GM21723 (cell line): ENCODE results near the gene CATSPERB.
"Not testable (repeated sequence)": the region's sequence is repeated elsewhere in the genome, so short reads cannot be mapped to it uniquely, and the experiment has no call there.

Source experiments
- ATAC-seq: cut with Tn5 transposase; IDR thresholded peaks from one replicate; pipeline ENCODE4 v1.9.1; 2021; ENCODE audit warnings: mild to moderate bottlenecking, moderate library complexity; ENCODE audit not compliant: unreplicated experiment

Gene CATSPERB

DNA sequence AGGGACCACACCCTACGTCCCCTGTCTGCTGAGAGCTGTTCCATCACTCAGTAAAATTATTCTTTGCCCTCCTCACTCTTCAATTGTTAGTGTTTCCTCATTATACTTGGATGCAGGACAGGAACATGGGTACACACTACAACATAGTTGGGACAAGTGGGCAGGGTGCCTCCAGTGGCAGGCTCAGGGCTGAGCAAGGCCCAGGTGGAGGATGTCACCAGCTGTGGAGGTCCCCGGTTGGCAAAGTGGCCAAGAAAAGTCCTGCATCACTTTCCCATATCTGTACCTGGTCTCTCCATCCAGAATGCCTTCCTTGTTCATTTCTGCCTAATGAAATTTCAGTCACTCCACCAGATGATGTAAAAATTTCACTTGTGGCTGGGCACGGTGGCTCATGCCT is 149.1 kb downstream of the CATSPERB start:
- ATAC-seq, result no peak

DNA sequence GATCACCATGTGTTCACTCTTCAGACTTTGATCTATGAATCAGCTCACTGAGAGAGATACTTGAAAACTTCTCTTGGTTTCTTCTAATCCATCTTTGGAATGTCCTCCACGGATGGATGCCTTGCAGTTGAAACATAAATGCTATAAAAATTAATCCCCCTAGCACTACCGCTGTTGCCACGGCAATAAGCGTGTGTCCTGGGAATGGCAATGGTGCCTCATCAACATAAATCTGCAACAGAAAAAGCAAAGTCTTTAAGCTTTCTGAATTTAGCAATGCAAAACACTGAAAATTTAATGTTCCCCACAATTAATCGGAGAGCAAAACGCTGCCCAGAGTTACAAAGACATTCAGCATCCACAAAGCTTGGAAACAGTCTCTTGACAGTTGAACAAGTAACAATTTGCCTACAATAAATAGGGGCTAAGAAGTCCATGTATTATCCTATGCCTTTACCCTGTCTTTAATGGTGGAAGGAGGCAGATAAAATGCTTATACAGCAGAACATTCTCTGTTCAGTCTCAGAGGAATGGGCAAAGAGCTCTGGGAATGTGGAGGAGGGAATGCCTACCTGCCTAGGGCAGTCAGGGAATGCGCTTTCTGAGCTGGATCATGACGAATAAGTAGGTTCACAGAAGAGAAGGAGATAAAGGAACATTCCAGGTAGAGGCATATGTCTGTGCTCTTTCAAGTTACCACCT is 150.9 kb downstream of the CATSPERB start:
- ATAC-seq, result no peak

DNA sequence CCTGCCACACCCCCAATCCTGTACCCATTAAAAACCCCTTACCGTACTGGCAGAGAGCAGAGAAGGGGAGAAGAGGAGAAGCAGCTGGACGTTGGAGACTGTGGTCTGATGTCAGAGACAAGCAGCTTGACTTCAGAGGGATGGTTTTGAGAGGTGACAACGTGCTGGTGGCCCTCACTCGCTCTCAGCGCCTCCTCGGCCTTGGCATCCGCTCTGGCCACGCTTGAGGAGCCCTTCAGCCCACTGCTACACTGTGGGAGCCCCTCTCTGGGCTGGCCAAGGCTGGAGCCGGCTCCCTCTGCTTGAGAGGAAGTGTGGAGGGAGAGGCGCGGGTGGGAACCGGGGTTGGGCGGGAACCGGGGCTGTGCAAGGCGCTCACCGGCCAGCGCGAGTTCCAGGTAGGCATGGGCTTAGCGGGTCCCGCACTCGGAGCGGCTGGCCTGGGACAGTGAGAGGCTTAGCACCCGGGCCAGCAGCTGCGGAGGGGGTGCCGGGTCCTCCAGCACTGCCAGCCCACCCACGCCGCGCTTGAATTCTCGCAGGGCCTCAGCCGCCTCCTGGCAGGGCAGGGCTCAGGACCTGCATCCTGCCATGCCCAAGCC is 154.2 kb downstream of the CATSPERB start:
- ATAC-seq, result no peak

DNA sequence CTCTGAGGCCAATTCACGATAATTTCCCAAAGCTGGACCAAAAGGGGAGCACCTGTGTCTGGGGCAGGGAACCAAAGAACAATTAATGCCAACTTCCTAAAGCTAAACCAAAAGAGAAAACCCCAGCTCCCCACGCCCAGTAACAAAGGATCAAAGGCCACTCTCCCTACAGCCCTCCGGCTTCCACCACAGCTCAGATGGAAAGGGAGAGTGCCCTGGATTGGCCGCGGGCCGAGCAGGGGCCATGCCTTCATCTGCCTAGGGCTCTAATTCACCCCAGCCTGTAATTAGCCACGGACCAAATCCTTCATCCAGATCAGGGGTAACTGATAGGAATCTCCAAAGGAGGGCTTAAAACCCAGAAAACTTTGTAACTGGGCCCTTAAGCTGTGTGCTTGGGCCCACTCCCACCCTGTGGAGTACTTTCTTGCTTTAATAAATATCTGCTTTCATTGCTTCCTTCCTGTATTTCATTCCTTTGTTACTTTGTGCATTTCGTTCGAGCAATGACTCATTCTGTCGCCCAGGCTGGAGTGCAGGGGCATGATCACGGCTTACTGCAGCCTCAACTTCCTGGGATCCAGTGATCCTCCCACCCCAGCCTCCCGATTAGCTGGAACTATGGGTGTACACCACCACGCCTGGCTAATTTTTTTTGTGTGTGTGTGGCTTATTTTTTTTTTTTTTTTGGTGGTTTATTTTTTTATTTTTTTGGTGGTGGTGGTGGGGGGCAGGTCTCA is 156.2 kb downstream of the CATSPERB start:
- no peak for ATAC-seq

DNA sequence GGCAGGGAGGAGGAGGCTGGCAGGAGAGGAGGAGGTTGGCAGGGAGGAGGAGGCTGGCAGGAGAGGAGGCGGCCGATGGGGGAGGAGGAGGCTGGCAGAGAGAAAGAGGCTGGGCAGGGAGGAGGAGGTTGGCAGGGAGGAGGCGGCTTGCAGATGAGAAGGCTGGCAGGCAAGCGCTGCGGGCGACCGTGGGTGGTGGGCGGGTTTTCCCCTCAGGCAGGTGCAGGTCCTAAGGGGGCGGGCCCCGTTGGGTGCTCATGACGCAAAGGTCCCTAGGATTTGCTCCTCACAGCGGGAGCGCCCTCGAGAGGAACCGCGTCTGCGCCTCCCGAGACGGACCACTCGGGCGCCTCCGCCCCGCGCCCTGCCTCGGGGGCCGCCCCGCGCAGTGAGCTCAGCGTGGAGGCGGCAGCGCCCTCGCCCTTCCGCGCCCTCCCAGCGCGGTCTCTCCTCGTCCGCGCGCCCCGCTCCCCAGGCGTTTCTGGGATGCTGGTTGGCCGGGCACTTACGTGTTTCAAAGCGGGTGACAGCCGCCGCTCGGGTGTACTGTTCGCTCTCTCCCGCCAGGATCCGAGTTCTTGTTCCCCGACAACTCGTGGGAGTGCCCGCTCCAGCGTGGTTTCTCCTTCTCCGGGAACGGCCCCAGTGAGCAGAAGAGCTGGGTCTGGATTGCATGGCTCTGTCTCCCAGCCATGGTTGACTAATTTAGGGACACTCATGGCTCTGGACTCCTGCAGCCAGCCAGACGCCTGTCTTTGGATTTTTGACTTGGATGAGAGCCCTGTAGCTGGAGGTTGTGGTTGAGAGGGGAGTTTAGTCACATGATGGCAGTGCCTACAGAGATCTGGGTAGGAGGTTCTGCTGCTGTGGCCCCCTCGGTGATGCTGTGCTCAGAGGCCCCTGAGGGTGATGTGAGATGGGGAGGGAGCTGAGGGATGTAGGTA is 157.7 kb downstream of the CATSPERB start:
- ATAC-seq, result peak; percentile 57

DNA sequence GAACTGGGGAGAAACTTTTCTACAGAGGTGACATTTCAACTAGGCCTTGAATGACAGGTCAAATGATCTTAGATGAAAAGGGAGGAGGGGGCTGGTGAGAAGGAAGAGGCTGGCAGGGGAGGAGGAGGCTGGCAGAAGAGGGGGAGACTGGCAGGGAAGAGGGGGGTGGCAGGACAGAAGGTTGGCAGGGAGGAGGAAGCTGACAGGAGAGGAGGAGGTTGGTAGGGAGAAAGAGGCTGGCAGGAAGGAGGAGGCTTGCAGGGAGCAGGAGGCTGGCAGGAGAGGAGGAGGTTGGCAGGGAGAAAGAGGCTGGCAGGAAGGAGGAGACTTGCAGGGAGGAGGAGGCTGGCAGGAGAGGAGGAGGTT is 158.4 kb downstream of the CATSPERB start:
- ATAC-seq, result no peak

DNA sequence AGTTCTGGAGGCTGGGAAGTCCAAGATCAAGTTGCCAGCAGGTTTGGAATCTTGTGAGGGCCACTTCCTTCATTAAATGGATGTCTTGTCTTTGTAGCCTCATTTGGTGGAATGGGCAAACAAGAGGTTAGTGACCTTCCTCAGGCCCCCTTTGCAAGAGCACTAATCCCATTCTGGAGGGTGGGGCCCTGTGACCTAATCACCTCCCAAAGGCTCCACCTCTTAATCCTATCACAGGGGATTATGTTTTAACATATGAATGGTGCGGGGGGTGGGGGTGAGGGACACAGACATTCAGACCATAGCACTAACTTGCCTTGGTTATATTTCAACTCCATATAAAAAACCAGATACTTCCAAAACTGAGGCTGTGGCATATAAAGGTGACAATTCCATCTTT is 161.9 kb downstream of the CATSPERB start:
- no peak for ATAC-seq

DNA sequence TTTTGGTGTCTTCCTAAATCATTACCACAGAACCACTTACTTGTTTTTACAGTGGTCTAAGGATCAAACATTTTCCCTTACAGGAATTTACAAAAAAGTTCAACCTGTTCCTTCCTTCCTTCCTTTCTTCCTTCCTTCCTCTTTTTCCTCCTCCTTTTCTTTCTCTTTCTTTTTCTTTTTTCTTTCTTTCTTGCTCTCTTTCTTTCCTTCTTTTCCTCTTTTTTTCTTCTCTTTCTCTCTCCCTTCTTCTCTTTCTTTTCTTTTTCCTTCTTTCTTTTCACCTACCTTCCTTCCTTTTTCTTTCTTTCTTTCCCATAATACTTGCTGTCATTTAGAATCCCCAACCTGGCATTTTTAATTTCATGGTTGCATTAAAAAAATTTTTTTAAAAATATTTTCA is 162.6 kb downstream of the CATSPERB start:
- ATAC-seq, result no peak

DNA sequence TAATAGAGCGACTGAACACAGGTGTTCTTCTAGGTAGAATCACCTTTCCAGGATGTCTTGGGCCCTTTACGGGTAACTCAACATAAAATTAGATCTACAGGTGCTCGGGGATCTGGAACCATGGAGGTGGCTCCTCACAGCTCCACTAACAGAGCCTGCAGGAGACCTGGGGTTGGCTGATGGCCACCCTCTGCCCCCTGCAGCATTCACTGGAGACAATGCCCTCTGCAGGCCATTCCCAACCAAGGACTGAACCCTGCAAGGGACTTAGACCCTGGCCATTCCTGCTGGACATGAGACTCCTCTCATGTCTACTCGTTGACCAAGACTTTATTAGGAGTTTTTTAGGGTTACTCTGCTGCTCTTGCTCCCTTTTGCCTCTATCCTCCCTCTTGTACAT is 163.3 kb downstream of the CATSPERB start:
- ATAC-seq, result no peak

DNA sequence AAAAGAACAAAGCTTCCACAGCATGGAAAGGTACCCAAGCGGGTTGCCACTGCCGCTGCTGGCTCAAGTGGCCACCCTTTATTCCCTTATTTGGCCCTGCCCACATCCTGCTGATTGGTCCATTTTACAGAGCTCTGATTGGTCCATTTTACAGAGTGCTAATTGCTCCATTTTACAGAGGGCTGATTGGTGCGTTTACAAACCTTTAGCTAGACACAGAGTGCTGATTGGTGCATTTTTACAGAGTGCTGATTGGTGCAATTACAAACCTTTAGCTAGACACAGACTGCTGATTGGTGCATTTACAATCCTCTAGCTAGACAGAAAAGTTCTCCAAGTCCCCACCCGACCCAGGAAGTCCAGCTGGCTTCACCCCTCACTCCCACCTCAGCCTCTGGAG is 164.1 kb downstream of the CATSPERB start:
- ATAC-seq, result not testable (repeated sequence)

DNA sequence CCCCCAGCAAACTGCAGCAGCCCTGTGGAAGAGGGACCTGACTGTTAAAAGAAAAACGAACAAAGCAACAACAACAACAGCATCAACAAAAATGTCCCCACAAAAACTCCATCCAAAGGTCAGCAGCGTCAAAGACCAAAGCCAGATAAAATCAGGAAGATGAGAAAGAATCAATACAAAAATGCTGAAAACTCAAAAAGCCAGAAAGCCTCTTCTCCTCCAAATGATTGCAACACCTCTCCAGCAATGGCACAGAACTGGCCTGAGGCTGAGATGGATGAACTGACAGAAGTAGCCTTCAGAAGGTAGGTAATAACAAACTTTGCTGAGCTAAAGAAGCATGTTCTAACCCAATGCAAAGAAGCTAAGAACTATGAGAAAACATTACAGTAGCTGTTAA is 176.4 kb downstream of the CATSPERB start:
- no peak for ATAC-seq

DNA sequence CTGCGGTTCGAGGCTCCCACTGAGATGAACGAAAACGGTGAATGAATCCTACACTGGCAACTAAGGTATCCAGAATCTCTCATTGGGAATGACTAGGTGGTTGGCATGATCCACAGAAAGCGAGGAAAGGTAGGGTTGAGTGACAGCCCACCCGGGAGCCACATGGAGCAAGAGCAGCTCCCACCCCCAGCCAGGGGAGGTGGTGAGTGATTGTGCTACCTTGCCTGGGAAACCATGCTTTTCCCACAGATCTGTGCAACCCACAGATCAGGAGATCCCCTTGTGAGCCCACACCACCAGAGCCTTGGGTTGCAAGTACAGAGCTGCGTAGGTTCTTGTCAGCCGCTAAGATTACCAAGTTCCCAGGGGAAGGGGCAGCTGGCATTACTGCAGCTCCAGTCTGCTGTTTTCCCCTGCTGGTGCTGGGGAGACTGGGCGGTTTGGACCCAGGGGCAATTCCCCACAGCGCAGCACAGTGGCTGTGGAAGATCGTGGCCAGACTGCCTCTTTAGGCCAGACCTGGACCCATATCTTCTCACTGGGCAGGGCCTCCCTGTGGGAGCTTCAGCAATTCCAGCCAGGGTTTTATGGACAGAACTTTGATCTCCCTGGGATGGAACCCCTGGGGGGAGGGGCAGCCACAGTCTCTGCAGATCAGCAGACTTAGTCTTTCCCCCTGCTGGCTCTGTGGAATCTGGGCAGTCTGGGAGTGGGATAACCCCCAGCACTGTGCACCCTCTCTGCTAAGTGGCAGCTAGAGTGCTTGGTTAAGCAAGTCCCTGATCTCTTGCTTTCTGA is 177.2 kb downstream of the CATSPERB start:
- ATAC-seq, result no peak

DNA sequence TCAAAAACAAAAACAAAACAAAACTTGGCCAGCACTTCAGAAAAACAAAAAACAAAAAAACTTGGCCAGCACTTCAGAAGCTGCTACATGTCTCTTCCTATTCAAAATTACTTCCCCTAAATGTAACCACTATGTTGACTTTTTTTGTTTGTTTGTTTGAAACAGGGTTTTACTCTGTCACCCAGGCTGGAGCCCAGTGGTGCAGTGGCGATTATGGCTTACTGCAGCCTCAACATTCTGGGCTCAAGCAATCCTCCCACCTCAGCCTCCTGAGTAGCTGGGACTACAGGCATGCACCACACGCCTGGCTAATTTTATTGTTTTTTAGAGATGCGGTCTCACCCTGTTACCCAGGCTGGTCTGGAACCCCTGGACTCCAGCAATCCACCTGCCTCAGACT is 183.8 kb downstream of the CATSPERB start:
- ATAC-seq, result no peak

DNA sequence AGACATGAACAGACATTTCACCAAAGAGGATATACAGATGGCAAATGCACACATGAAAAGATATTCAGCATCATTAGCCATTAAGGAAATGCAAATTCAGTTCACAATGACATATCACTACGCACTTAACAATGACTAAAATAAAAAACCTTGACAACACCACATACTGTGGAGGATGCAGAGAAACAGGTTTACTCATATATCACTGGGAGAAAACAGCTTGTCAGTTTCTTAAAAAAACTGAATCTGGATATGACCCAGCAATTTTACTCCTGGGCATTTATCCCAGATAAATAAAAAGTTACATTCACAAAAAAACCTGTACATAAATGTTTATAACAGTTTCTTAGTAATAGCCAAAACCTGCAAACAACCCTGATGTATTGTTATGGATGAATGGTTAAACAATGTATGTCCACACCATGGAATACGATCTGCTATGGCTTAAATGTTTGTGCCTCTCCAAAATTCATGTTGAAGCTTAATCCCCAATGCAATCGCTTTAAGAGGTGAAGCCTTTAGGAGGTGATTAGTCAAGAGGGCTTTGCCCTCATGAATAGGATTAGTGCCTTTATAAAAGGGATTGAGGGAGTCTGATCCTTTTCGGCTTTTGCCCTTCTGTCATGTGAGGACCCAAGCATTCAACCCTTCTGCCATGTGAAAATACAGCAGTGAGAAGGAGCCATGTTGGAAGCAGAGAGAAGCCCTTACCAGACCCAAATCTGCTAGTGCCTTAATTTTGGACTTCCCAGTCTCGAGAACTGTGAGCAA is 185.8 kb downstream of the CATSPERB start:
- ATAC-seq, result no peak

DNA sequence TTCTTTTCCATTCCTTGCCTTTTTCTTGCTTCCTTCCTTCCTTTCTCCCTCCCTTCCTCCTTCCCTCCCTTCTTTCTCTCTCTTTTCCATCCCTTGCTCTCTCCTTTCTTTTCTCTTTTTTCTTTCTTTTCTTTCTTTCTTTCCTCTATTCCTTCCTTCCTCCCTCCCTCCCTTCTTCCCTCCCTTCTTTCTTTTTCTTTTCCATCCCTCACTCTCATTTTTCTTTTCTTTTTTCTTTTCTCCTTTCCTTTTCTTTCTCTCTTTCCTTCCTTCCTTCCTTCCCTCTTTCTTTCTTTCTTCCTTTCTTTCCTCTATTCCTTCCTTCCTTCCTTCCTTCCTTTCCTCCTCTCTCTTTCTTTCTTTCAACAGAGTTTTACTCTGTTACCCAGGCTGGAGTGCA is 186.7 kb downstream of the CATSPERB start:
- ATAC-seq, result no peak

DNA sequence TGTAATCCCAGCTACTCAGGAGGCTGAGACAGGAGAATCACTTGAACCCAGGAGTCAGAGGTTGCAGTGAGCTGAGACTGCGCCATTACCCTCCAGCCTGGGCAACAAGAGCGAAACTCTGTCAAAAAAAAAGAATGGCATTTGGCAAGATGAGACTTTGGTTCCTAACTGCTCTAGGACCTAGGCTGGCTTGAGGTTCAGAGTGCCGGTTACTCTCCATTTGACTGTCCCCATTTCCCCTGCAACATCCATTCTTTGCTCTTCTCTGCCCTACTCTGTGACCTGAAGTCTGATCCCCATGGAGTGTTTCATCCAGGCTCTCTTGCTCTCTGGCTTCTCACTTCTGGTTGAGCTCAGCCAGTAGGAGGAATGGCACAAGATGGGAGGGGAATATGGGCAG is 195.6 kb downstream of the CATSPERB start:
- ATAC-seq, result no peak

DNA sequence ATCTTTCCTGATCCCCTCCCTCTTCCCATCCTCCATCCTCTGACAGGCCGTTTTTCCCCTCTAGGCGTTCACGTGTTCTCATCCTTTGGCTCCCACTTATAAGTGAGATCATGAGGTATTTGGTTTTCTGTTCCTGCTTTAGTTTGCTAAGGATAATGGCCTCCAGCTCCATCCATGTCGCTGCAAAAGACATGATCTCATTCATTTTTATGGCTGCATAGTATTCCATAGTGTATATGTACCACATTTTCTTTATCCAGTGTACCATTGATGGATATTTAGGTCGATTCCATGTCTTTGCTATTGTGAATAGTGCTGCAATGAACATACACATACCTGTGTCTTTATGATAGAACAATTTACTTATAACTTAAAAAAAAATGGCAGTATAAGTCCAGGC is 197.8 kb downstream of the CATSPERB start:
- ATAC-seq, result not testable (repeated sequence)

DNA sequence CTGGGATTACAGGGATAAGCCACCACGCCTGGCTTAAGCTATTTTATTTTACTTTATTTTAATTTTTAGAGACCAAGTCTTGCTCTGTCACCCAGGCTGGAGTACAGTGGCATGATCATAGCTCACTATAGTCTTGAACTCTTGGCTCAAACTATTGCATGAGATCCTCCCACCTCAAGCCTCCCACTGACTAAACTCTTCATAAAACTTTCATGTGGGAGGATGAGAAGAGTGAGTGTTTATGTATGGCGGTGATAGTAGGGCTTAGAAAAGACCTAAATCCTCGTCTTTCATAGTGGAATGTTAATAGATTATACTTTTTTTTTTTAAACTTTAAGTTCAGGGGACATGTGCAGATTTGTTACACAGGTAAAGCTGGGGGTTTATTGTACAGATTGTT is 198.3 kb downstream of the CATSPERB start:
- ATAC-seq, result no peak
